Right kidney (tissue), 1 donor: ENCODE results near the gene ACADM.
"Not testable (repeated sequence)": the region's sequence is repeated elsewhere in the genome, so short reads cannot be mapped to it uniquely, and the experiment has no call there.

ENCODE experiments used
- DNase-seq: peaks from one replicate; pipeline ENCODE4 v3.0.0-alpha.2; 2016

Gene ACADM

DNA sequence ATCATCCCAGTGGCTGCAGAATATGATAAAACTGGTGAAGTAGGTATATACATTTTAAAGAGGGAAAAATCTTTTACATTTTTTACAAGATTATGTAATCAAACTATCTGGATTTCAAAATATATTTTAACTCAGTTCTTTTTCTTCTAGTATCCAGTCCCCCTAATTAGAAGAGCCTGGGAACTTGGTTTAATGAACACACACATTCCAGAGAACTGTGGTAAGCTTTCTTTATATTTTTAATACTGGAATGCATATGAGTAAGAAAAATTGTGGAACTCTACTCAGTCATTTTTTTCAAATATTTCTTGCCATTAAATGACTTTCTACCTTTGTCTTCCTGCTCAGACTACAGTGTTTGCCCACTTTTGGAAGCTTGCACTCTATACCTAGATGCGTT is 8.2 kb downstream of the ACADM start:
- no peak for DNase-seq

DNA sequence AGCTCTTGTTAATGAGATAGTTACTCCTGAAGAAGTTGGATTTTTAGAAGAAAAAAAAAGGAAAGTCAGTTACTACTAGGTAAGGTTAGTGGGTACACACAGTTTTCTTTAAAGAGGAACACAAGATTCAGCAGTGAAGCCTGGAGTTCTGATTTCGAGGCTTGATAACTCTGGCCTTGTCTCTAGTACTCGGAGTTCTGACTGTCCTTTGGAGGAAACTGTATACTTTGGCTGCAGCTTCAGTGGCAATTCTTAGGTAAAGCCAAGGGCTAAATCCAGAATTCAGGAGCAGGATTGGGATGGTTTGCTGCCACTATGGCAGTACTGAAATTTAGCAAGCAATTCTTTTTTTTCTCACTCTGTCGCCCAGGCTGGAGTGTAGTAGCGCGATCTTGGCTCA is 9.2 kb downstream of the ACADM start:
- no peak for DNase-seq

DNA sequence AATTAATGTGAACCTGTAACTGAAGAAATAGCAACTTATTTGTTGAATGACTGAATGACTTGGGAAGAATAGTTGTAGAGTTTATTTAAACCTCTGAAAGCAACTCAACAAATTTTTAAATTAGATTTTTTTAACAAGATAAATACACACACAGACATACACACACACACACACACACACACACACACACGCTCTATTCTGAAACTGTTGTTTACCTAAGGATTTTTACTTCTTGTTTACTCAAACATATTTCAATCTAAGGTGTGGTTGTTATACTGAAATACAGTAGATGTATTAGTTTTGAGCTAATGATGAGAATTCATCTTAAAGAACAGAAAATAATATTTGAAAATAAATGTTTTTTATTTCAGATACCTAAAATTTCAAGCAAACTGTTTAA is 11.5 kb downstream of the ACADM start:
- no peak for DNase-seq

DNA sequence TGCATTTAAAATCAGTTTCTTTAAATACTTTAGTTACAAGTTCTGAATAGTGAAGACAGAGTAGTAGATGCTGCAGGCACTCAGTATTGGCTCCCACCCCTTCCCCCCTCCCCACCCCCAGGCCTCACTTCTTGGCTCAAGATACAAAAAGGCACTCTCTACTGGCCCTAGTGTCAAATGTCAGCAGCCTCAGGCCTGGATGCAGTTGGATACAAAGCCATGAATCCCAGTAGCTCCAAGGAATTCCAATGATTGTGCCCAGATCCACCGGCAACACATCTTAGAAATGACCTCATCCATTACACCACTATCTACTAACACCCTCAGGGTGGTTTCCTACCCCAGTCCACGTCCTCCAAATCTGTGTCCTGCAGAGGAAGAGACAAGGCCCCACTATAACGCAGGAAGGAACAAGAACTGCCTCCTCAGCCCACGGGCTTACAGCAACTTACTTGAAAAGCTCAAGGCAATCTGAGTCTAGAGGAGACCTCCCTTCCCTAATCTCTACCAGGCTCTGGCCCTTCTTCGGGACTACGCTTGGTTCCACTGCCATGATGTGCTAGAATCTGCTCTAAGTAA is 17.6 kb downstream of the ACADM start:
- no peak for DNase-seq

DNA sequence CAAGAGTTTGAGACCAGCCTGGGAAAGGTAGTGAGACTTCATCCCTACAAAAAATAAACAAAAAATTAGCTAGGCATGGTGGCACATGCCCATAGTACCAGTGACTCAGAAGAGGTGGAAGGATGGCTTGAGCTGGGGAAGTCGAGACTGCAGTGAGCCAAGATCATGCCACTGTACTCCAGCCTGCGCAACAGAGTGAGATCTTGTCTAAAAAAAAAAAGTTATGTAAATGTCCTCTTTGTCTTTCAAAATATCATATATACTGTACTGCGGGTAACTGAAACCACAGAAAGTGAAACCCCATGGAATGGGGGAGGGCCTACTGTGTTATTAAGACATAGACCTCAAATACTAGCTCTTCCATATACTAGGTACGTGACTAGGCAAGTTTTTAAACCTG is 20.8 kb downstream of the ACADM start:
- no peak for DNase-seq

DNA sequence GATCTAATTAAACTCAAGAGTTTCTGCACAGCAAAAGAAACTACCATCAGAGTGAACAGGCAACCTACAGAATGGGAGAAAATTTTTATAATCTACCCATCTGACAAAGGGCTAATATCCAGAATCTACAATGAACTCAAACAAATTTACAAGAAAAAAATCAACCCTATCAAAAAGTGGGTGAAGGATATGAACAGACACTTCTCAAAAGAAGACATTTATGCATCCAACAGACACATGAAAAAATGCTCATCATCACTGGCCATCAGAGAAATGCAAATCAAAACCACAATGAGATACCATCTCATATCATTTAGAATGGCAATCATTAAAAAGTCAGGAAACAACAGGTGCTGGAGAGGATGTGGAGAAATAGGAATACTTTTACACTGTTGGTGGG is 32.7 kb downstream of the ACADM start:
- not testable (repeated sequence) for DNase-seq

DNA sequence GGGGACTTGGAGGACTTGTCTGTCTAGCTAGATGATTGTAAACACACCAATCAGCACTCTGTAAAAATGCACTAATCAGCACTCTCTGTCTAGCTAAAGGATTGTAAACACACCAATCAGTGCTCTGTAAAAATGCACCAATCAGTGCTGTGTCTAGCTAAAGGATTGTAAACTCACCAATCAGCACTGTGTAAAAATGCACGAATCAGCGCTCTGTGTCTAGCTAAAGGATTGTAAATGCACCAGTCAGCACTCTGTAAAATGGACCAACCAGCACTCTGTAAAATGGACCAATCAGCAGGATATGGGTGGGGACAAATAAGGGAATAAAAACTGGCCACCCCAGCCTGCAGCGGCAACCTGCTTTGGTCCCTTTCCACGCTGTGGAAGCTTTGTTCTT is 34.0 kb downstream of the ACADM start:
- not testable (repeated sequence) for DNase-seq

DNA sequence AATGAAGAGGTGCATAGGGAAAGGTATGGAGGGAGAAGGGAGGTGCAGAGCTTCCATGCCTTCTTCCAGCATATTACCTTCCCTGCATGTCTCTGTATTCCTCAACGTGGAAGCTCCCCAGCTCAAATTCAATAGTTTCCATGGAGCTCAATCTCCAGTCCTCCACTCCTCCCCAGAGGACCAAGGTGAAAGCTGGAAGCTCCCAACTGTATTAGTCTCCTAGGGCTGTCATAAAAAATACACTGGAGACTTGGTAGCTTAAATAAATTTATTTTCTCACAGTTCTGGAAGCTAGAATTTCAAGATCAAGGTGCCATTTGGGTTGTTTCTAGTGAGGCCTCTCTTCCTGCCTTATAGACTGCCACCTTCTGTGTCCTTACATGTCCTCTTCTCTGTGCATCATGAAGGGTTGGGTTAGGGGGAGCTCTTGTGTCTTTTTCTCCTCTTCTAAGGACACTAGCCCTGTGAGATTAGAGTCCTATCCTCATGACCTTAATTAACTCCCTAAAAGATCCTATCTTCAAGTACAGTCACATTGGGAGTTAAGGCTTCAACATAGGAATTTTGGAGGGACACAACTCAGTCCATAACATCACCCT is 39.6 kb downstream of the ACADM start:
- no peak for DNase-seq

DNA sequence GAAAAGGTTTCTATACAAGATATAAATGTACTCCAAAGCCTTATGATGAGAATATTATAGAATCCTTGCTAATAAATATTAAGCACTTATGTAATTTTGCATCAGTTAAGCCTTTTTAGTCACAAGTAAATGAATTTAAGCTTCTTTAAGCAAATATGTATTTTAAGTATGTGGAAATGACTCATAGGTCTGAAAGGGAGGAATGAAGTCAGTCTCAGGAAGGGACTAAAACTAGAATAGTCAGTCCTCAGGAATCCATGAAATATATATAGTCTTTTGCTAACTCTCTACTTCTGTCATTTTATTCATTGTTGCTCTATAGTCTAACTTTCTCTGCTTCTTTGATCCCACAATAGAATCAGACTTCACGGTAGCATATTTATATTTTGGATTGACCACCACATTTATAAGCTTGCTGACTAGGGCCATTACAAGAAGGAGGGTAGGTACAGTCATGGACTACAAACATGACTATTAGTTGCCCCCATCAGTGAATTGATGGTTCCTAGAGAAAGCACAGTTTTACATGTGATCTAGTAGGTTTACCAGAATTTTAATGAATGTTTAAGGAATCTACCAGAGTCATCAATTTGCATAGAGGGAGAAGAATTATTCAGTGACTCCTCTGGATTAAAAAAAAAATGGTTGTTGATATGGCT is 41.3 kb downstream of the ACADM start:
- DNase-seq, result no peak

DNA sequence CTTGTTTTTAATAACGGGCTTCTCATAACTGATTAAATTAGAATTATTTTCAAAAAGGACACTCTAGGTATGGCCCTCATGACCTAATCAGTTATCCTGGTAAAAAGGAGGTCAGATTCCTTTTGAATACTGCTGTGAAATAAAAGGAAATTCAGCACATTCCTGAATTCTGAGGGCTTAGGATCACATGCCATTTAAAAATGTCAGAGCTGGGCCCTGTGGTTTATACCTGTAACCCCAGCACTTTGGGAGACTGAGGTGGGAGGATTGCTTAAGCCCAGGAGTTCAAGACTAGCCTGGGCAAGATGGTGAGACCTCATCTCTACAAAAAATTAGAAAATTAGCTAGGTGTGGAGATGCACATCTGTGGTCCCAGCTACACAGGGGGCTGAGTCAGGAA is 43.5 kb downstream of the ACADM start:
- no peak for DNase-seq

DNA sequence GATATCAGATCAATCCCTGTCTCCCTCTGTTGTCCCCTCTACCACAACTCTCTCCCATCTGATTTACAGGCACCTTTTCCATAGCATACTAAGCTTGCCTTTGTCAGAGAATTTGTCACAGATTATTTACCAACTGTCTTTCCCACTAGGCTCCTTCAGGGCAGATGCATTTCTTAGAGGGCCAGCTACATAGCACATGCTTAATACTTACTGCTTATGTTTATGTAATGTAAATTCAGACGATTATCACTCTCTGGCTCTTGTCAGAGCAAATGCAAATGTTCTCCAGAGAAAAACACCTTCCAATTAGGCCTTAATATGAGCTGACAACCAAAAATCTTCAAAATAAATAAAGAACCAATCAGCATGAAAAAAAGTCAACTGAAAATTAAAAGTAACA is 46.3 kb downstream of the ACADM start:
- DNase-seq, result no peak

DNA sequence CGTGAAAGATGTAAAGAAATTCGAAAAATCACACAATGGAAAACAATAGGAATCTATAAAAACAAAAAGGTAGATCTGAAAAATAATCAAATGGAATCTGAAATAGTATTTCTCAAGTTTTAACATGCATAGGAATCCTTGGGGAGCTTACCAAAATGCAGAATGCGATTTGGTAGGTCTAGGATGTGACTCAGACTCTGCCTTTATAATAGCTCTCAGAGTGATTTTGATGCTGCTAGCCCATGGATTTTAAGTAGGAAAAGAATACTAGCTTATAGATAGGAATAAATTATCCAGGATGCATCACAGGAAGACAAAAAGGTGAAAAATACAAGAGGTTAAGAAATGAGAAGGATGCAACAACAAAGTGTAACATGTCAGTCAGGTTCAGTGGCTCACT is 47.5 kb downstream of the ACADM start:
- DNase-seq, result no peak

DNA sequence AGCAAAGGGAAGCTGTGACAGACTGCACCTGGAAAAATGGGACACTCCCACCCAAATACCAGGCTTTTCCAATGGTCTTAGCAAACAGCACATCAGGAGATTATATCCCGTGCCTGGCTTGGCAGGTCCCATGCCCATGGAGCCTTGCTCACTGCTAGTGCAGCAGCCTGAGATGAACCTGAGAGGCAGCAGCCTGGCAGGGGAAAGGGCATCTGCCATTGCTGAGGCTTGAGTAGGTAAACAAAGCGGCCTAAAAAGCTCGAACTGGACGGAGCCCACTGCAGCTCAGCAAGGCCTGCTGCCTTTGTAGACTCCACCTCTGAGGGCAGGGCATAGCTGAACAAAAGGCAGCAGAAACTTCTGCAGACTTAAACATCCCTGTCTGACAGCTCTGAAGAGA is 53.3 kb downstream of the ACADM start:
- DNase-seq, result not testable (repeated sequence)

DNA sequence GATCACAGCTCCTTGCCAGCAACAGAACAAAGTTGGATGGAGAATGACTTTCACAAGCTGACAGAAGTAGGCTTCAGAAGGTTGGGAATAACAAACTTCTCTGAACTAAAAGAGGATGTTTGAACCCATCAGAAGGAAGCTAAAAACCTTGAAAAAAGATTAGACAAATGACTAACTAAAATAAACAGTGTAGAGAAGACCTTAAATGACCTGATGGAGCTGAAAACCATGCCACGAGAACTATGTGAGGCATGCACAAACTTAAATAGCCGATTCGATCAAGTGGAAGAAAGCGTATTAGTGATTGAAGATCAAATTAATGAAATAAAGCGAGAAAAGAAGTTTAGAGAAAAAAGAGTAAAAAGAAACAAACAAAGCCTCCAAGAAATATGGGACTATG is 54.2 kb downstream of the ACADM start:
- DNase-seq, result not testable (repeated sequence)

DNA sequence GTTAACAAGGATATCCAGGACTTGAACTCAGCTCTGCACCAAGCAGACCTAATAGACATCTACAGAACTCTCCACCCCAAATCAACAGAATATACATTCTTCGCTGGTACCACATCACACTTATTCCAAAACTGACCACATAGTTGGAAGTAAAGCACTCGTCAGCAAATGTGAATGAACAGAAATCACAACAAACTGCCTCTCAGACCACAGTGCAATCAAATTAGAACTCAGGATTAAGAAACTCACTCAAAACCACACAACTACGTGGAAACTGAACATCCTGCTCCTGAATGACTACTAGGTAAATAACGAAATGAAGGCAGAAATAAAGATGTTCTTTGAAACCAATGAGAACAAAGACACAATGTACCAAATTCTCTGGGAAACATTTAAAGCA is 55.7 kb downstream of the ACADM start:
- not testable (repeated sequence) for DNase-seq

DNA sequence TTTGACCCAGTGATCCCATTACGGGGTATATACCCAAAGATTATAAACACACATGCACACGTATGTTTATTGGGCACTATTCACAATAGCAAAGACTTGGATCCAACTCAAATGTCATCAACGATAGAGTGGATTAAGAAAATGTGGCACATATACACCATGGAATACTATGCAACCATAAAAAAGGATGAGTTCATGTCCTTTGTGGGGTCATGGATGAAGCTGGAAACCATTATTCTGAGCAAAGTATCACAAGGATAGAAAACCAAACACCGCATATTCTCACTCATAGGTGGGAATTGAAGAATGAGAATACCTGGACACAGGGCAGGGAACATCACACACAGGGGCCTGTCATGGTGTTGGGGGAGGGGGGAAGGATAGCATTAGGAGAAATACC is 59.4 kb downstream of the ACADM start:
- DNase-seq, result not testable (repeated sequence)

DNA sequence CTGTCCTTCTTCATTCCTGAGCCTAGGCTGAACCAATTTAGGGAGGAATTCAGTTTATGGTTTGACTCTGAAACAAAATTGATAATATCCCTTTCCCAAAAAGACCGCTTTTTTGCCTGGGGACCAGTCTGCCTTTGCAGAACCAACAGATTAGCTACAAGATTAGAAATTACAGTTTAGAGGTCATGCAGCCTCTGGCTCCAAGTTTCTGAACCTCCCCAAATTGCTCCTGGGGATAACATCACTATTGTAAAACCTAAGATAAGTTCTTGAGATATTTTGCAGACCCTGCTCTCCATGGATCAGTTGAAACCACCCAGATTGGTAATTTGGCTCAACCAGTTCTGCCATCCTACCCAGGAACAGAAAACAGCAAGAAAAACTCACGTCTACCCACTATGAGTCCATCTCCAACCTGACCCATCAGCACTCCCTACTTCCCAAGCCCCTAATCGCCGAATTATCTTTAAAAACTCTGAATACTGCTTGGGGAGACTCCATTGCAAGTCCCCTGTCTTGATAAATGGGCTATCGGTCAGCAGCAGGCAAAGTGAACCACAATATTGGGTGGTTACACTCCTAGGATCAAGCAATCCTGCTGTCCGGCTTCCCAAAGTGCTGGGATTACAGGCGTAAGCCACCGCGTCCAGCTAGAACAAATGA is 60.9 kb downstream of the ACADM start:
- DNase-seq, result no peak

DNA sequence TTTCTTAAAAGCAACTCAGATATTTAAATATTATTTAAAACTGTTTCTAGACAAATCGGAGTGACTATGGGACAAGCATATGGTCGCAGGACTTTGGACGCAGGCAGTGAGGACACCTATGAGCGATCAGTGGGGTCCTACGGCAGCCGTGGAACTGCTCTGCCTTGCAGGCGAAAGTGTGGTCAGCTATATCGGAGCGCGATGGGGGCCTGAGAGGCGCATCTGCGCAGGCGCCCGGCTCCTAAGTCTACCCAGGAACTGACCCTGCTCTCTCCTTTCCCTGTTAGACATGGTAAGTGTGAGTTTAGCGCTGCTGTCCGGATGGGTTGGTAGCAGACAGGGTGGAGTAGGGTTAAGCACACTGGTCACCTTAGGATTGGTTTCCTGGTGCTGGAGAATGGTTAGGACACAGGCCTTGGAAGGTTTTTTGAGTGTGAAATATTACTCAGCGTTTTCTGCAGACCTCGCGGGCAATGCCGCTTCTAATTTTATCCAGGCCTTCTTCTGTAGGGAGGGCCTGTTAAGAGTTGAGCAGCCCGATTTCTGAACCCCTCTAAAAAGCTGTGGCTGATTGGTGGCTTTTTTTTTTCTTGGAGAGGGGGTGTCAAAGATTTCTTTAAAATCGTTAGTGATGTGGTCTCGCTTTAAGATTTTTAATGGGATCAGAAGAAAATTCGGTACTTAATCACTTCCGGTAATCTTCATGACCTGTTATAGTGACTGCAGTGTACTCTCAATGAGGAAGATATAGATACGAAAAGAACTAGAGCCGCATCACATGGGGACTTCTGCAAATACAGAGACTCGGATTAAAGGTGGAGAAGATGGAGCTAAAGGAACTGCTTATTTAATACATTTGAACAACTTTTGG is 61.7 kb downstream of the ACADM start, which contains the start of gene RABGGTB:
Gene RABGGTB (plus strand): TSS at position 274 of the 871 bp plus-strand sequence. CDS start 16 bp downstream, at position 290.
- DNase-seq, result peak; percentile 86

DNA sequence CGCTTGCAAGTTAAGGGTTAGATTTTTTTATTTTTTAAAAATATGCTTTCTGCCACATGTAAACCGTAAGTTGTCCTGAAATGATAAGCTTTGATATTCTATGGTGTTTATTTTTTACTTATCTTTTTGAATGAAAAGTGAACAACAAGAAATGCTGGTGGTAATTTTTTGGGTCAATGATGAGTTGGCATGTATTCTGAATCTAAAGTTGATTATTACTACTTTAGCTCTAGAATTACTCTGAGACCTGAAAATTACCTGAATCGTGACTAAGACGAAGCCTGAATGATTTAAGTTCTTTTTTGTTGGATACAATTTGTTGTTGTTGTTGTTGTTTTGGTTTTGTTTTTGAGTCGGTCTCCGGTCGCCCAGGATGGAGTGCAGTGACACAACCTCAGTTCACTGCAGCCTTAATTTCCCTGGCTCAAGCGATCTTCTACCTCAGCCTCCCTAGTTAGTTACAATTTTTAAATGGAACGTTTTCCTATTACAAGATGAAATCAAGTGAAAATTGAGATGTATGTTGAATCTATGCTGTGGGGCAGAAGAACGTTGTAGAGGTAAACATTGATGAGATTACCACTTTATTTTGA is 62.5 kb downstream of the ACADM start:
- DNase-seq, result no peak

DNA sequence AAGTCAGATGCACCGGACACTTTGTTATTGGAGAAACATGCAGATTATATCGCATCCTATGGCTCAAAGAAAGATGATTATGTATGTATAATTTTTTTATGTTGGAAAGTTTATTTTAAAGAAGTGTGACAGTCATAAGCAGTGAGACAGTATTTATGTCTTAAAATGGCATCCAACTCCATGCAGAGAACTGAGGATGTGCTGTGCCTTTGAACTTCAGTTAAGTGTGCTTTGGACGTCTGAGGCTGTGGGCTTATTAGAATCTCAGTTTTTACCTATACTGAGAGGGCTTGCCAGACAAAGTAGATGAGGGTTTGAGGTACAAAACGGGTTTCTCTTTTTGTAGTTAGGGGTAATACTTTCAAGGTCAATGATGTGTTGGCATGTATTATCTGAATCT is 63.0 kb downstream of the ACADM start:
- DNase-seq, result no peak

DNA sequence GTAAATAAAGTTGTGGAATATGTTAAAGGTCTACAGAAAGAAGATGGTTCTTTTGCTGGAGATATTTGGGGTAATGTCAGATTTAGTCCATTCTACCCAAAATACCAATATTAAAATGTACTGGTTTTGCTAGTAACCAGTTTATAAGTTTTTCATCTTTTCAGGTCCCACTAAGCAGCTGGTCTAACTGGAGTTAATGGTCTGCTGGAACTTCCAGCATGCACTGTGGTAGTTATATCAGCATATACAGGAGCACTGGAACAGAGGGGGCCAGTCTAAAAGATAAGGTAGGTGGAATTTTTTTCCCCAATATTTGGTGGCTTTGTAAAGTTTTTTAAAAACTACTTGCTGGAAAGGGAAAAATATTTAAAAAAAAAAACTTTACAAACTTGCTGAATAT is 65.5 kb downstream of the ACADM start:
- no peak for DNase-seq

DNA sequence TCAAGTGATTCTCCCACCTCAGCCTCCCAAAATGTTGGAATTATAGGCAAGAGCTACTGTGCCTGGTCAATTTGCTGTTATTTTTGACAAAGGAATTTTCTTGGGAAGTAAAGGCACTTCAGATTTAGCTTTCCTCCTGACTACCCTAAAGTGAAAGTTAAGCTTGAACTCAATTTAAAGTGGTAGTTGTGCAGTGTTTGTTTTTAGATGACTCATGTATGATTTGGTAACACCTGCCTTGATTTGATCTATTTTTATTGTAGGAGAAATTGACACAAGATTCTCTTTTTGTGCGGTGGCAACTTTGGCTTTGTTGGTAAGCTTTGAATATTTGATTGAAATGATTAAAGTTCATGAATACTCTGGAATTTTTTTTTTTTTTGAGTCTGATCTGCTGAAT is 66.5 kb downstream of the ACADM start:
- DNase-seq, result no peak
